ENCODE data around the gene ARAP2.

Gene ARAP2

GRCh38 chr4:36242629-36243354 is 1.5 kb downstream of the ARAP2 start (continued):
- no peak for TF ChIP-seq PRDM10 (tag by site-specific recombination; IDR thresholded peaks at IDR 0.05)
- no peak for TF ChIP-seq ZNF48 (tag by site-specific recombination; IDR thresholded peaks at IDR 0.05)
- no peak for TF ChIP-seq PATZ1 (tag by site-specific recombination; IDR thresholded peaks at IDR 0.05)
- TF ChIP-seq REPIN1 (tag by site-specific recombination; IDR thresholded peaks at IDR 0.05; ENCODE audit: low read depth) = no peak
- no peak for TF ChIP-seq ZNF426 (tag by site-specific recombination; IDR thresholded peaks at IDR 0.05)
- no peak for TF ChIP-seq ZNF335 (tag by site-specific recombination; conservative IDR thresholded peaks at IDR 0.05)
- no peak for TF ChIP-seq ZNF174 (tag by site-specific recombination; IDR thresholded peaks at IDR 0.05)
- no peak for TF ChIP-seq ZNF132 (tag by site-specific recombination; IDR thresholded peaks at IDR 0.05; ENCODE audit: borderline replicate concordance)
- no peak for TF ChIP-seq YY2 (tag by site-specific recombination; IDR thresholded peaks at IDR 0.05)
- TF ChIP-seq TSHZ1 (tag by site-specific recombination; IDR thresholded peaks at IDR 0.05; ENCODE audit: borderline replicate concordance) = no peak
- TF ChIP-seq GLIS2 (tag by site-specific recombination; IDR thresholded peaks at IDR 0.05) = no peak
- no peak for TF ChIP-seq BCL11A (tag by site-specific recombination; IDR thresholded peaks at IDR 0.05; ENCODE audit: low read depth)
- no peak for TF ChIP-seq ZNF223 (tag by site-specific recombination; IDR thresholded peaks at IDR 0.05)
- TF ChIP-seq ZNF18 (tag by site-specific recombination; IDR thresholded peaks at IDR 0.05) = 0 out of 2 replicates have a peak, but pooled peaks have one; percentile 25
- no peak for TF ChIP-seq ZFP41 (tag by site-specific recombination; IDR thresholded peaks at IDR 0.05; ENCODE audit: borderline replicate concordance)
- no peak for TF ChIP-seq ZIC2 (tag by site-specific recombination; IDR thresholded peaks at IDR 0.05)
- no peak for TF ChIP-seq ZNF629 (tag by site-specific recombination; IDR thresholded peaks at IDR 0.05)
- TF ChIP-seq ZNF654 (tag by site-specific recombination; IDR thresholded peaks at IDR 0.05; ENCODE audit: low read depth) = no peak
- TF ChIP-seq ZNF354C (tag by site-specific recombination; IDR thresholded peaks at IDR 0.05; ENCODE audit: borderline replicate concordance, low read depth) = no peak
- no peak for TF ChIP-seq ZNF513 (tag by site-specific recombination; IDR thresholded peaks at IDR 0.05)
- no peak for TF ChIP-seq ZNF248 (tag by site-specific recombination; IDR thresholded peaks at IDR 0.05)
- TF ChIP-seq, protein P1, sequence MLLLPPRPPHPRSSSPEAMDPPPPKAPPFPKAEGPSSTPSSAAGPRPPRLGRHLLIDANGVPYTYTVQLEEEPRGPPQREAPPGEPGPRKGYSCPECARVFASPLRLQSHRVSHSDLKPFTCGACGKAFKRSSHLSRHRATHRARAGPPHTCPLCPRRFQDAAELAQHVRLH (tag by site-specific recombination; IDR thresholded peaks at IDR 0.05) = peak; percentile 85
- TF ChIP-seq ZNF658 (tag by site-specific recombination; IDR thresholded peaks at IDR 0.05) = no peak
- no peak for TF ChIP-seq EGR2 (tag by site-specific recombination; IDR thresholded peaks at IDR 0.05; ENCODE audit: low read depth)
- no peak for TF ChIP-seq ZNF19 (tag by site-specific recombination; IDR thresholded peaks at IDR 0.05; ENCODE audit: low read depth)
- no peak for TF ChIP-seq ZNF423 (tag by site-specific recombination; IDR thresholded peaks at IDR 0.05)
- no peak for TF ChIP-seq SETDB1 (IDR thresholded peaks at IDR 0.05; ENCODE audit: insufficient read length, low read length)

Measured in HEK293 (cell line).